ENCODE data around the gene SMAP1.
"Not testable (repeated sequence)": the region's sequence is repeated elsewhere in the genome, so short reads cannot be mapped to it uniquely, and the experiment has no call there.

Gene SMAP1

DNA sequence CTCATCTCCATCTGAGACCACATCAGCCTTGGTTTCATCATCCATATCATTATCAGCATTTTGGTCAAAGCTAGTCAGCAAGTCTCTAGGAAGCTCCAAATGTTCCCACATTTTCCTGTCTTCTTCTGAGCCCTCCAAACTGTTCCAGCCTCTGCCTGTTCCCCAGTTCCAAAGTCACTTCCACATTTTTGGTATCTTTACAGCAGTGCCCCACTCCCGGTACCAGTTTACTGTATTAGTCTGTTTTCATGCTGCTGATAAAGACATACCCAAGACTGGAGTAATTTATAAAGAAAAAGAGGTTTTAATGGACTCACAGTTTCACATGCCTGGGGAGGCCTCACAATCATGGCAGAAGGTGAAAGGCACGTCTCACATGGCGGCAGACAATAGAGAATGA lies 74.8 kb downstream of the SMAP1 start:
- not testable (repeated sequence) for DNase-seq

DNA sequence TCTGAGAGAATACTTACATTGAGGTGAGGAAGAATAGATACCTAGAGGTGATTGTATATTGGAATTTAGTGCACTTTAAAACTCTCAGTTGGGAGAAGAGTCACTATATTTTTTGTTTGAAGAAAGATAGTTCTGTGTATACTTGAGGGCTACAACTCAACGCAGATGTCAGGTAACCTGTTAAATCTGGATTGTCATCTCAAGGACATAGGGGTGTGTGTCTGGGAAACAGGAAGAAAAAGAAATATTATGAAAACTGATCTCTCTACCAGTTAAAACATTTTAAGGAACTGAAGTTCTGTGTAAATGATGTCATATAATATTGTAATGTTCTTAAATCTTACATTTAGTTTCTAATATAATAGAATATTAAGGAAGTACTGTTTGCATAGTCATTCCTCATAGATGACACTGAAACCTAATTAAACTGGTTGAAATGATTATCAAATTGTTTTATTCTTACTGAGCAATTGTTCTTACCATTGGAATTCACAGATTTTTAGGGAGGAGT lies 86.2 kb downstream of the SMAP1 start:
- DNase-seq: no peak

DNA sequence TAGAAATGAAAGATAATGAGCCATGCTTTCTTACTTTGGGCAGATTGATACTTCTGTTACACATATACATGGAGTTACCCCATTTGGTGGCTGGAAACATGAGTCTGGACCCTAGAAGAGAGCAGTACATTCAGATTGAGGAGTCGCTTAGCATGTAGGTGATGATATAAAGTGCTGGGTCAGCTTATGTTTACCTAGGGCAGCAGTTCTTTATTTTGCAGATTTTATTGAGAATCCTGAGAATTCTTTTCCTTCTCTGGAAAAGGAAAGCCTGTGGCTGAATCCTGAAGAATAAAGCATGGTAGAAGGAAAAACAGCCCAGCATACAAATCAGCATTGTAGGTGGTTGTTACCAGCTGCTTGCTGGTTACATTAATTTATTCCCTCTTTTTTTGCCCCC lies 91.2 kb downstream of the SMAP1 start:
- no peak for DNase-seq

DNA sequence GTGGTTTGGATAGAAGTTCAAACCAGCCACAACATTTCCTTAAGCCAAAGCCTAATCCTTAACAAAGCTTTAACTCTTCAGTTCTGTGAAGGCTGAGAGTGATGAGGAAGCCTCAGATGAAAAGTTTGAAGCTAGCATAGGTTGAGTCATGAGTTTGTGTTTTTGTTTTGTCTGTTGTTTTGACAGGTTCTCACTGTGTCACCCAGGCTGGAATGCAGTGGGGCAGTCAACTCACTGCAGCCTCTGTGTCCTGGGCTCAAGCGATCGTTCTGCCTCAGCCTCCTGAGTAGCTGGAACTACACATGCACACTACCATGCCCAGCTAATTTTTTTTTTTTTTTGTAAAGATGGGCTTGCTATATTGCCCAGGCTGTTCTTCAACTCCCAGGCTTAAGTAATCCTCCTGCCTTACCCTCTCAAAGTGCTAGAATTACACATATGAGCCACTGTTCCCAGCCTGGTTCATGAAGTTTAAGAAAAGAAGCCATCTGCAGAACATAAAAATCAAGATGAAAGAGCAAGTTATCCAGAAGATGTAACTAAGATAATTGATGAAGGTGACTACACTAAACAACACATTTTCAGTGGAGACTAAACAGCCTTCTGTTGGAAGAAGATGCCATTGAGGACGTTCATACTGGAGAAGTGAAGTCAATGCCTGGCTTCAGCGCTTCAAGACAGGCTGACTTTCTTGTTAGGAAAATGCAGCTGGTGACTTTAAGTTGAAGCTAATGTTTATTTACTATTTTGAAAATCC lies 96.2 kb downstream of the SMAP1 start:
- no peak for DNase-seq

DNA sequence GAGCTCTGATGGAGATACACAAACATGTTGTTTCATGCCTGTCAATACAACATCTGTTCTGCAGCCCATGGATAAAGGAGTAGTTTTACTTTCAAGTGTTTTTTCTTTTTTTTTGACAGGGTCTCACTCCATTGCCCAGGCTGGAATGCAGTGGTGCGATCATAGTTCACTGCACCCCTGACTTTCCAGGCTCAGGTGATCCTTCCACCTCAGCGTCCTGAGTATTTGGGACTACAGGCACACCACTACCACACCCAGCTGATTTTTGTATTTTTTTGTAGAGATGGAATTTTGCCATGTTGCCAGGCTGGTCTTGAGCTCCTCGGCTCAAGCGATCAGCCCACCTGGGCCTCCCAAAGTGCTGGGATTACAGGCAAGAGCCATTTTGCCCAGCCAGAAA lies 97.0 kb downstream of the SMAP1 start:
- DNase-seq: no peak

DNA sequence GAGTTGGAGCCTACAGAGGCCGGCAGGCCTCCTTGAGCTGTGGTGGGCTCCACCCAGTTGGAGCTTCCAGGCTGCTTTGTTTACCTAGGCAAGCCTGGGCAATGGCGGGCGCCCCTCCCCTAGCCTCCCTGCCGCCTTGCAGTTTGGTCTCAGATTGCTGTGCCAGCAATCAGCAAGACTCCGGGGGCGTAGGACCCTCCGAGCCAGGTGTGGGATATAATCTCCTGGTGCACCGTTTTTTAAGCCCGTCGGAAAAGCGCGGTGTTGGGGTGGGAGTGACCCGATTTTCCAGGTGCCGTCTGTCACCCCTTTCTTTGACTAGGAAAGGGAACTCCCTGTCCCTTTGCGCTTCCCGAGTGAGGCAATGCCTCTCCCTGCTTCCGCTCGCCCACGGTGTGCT lies 103.7 kb downstream of the SMAP1 start:
- not testable (repeated sequence) for DNase-seq

DNA sequence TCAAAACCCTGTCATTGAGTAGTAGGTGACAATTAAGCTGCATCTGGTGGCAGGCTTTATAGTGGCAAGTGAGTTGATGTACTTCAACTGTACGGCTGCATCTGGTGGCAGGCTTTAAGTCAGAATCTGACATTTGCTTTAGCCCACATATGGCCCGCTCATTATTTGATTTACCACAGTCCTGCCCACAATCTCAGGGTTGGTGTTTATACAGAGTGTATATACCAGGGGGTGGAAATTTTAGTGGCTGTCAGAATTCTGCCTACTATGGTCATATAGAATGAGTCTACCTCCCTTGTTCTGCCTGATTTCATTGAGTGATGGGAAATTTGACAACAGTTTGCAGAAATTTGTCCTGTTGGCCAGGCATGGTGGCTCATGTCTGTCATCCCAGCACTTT lies 112.3 kb downstream of the SMAP1 start:
- no peak for DNase-seq

DNA sequence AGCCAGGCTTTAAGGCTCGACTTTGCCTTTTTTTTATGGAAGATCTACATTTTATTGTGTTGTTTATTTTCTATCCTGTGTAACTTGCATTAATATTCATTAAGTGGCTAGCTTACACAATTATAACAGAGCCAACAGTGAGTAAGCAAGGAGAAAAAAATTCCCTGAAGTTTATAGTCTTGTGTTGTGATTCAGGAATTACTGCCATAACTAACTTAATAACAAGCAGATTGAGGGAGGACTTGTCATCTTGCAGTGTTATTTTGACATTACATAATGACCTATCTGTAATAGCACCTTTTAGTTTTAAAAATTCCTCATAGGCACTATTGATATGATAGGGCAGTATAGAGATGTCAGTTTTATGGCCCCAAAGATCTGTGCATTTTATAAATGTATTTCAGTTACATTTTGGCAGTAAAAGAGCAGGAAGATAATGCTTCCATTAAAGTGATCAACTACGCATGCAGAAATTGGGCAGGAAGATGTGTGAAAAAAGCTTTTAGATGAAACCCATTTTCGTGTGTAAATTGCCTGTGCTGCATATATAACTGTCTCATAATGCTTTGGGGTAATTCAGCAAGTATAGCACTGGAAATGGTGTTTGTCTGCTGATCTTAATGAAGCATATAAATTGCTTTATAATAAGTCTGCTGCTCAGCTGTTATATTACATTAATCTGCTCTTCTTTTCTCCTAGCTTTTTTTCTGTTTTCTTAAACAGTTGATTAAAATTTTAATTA lies 123.0 kb downstream of the SMAP1 start:
- DNase-seq: no peak

DNA sequence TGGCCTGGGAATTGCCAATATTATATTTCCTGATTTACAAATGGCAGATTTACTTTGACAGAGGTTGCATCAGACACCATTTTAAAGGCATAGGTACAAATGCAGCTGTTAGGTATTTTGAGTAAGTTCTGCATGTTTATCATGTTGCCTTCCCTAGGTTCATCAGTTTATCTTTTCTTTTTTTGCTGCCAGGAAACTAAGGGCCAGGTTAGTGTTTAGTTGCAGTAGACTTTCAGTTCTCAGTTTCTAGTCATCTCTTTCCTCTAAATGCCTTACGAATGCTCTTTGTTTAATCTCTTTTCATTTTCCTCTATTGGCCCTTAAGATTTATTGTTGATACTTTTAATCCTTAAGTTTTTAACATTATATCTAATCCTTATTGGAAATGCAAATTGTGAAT lies 129.9 kb downstream of the SMAP1 start:
- DNase-seq: no peak

DNA sequence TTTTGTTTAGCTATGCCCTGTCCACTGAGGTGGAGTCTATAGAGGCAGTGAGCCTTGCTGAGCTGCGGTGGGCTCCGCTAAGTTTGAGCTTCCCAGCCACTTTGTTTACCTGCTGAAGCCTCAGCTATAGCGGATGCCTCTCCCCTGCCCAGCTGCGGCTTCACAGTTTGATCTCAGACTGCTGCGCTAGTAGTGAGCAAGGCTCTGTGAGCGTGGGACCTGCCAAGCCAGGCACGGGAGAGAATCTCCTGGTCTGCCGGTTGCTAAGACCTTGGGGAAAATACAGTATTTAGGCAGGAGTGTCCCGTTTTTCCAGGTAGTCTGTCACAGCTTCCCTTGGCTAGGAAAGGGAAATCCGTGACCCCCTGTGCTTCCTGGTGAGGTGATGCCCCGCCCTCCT lies 138.4 kb downstream of the SMAP1 start:
- no peak for DNase-seq

DNA sequence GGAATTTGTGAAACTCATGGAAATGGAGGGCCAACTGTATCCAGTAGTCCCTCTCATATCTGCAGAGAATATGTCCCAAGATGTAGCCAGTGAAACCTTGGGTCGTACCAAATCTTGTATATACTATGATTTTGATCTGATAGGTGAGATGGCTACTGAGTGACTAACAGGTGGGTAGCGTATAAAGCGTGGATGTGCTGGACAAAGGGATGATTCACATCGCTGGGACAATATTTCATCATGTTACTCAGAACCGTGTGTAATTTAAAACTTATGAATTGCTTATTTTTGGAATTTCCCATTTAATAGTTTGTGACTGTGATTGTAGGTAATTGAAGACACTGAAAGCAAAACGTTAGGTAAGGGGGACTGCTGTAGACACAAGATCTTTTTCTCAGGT lies 144.1 kb downstream of the SMAP1 start:
- no peak for DNase-seq

DNA sequence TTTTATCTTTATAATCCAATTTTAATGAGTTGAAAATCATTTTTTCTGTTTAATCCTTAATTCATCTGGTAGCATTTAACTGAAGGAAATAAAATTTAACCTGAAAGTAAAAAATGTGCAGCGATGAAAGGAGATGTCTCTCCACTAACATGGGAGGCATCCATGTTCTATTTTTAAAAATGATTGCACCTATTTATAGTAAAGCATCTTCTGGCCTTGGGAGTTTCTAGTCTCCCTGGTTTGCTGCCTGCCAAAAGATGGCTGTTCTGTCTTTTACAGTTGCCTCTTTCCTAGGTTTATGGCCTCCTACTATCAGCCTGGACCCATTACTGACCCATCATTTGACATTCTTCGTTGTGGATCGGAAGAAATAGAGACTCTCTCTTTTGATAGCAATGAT lies 146.2 kb downstream of the SMAP1 start:
- DNase-seq: no peak

DNA sequence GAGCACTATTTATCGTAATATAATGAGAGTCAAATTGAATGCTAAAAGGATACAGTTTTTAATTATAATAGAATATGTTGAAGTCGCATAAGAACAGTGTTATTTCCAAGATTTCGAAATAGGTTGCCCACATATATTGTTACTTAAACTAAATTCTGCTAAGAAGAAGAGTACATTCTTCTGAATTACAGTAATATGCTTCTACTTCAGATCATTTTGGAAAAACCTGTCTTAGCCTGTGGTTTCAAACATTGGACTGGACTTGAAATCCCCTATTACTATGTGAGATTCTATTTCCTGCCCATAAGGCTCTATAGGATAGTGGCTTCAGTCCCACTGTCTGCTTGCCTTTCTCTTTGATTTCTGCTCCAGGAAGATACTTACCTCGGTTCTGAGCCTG lies 152.0 kb downstream of the SMAP1 start:
- DNase-seq: no peak

DNA sequence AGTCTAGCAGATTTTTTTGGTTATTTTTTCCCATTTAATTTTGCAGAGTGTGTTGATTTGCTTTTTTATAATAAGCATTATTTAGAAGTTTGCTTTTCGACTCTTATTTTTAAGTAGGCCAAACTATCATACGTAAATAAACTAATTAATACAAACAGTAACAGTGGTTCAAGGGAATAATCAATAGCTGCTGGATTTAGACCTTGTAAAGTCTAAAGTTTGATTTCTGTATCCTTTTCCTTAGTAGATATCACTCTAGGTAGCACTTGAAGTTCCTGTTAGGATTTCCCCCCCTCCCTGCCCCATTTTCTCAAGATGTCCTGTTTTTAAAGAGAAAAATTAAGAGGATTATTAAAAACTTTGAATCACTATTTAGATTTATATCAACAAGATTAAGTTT lies 153.1 kb downstream of the SMAP1 start:
- no peak for DNase-seq

DNA sequence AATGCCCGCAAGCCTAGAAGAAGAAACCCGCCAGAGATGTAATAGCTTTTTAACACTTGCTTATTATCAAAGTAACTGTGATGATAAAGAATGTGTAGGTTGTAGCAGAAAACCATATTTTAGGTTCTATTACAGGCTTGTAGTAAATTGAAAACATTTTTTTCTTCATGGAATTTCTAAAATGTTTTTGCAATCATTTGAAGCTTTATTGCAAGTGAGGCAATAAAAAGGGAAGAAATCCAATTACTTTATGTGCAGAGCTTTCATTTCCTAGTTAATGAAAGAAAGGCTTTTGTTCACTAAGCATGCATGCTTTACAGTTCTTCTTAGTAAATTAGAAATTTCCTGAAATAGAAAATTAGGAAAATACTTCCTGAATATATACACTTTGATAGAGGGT lies 154.1 kb downstream of the SMAP1 start:
- no peak for DNase-seq

DNA sequence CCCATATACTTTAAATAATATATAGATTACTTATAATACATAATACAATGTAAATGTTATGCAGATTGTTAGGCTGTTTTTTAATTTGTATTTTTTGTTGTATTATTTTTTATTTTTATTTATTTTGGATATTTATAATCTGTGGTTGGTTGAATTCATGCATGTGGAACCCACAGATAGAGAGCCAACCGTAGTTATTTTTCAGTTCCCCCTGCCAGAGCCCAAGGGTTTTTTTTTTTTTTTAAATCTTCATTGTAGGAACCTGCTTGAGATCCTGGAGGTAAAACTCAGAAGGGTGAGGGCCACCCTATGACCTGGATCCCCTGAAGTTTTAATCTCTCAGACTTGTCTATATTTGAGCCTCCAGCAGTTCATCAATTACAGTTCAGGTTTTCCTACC lies 156.0 kb downstream of the SMAP1 start:
- DNase-seq: no peak

DNA sequence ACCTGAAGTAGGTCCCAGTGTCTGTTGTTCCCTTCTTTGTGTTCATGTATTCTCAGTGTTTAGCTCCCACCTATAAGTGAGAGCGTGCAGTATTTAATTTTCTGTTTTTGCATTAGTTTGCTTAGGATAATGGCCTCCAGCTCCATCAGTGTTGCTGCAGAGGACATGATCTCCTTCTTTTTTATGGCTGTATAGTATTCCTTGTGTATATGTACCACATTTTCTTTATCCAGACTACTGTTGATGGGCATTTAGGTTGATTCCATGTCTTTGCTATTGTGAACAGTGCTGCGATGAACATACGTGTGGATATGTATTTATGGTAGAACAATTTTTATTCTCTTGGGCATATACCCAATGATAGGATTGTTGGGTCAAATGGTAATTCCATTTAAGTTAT lies 163.7 kb downstream of the SMAP1 start:
- DNase-seq: no peak

DNA sequence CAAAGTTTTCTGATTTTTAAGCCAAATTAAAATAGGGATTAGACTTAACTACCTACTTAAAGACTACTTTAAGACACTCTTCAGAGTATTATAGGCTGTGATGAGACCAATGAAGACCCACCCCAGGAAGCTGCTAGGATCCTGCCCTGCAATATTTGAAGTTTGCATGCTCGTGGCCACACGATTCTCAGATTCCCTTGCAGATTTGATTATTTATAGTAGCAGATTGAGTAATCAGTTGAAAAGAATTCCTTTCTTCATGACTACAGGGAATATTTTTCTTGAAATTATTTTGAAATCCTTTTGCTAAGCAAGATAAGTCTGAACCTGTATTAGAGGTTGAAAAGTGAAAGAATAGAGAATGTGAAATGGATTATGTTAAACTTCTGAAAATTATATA lies 166.8 kb downstream of the SMAP1 start:
- DNase-seq: no peak

DNA sequence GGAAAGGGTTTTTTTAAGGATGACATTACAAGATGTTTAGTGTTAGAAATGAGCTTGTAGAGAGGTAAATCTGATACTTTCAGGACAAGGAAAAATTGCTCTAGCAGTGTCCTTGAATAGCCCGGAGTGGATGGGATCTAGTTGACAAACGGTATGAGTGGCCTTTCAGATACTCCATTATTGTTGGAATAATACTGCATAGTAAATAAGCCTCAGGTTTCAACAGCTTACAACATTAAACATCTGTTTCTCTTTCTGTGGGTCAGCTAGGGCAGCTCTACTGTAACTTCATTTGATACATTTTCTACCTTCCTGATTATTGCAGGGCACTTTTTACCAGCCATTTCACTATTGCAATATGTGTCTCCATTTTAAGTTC lies 171.2 kb downstream of the SMAP1 start:
- peak; percentile 27 for DNase-seq

DNA sequence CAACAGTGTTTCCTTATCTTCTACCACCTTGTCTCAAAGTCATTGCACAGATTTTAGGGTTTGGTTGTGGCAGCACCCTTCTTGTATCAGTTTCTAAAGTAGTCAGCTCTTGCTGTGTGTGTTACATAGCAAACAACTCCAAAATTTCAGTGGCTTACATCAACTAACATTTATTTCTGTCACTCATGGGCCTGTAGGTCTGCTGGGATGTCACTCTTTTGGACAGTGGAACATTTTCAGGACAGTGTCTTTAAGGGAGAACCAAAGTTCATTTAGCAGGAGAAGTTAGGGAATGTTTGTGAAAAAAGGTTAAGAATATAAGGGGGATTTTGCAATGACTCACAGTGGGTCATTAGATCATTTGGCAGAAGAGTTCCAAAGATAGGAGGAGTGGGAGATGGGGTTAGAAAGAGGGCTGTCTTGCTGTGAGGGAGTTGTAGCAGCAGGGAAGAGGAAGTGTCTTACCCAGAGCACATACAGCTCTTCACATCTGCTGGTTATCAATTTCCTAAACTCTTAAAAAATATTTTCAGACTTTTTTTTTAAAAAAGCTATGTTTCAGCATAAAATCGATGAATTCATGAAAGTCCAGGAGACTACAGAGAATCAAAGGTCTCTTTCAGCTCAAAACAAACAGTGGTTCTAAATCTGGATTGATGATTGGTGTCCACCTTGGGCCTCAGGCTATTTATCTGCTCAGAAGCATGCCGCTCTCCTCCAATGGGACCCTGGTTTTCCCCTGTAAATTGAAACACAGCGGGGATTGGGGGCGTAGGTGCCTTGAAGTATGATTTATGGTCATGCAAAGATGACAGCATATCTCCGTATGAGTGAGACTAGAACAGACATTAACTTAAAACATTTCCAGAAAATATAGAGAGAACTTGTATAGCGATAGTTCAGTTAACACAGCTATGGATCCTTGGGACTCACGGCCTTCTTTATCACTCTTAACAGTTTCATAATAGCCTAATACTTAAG lies 171.9 kb downstream of the SMAP1 start:
- no peak for DNase-seq

DNA sequence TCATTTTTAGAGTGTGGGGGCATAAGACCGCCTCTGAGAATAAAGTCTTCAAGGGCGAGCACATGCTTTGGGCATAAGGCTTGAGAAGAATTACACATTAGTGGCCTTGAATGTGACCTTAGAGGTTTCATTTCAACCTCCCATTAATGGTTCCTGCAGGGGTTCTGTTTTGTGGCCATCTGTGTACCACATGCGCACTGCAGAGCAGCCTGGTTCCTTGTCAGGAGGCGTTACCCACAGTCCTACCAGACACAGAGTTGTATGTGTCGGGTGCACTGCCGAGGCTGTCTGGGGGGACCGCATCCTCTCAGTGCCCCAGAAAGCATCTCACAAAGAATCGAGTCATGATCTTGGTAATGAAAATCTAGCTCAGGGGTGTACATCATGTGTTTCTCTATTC lies 173.4 kb downstream of the SMAP1 start:
- no peak for DNase-seq

DNA sequence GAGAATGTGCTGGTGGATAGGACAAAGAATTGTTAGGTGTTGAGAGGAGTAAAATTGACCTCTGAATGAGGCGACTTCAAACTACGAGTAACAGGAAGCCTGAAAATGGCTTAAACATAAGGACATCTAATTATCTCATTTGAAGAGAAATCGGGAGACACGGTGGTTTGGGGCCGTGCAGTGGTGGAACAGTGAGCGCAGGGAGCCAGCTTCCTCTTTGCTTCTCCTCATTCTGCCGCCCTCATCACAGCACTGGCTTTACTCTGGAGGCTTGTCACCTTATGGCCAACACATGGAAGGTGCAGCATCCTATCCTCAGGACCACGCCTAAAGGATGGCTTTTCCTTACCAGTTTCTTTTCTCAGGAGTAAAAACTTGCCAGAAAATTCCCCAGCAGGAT lies 174.9 kb downstream of the SMAP1 start:
- DNase-seq: no peak

DNA sequence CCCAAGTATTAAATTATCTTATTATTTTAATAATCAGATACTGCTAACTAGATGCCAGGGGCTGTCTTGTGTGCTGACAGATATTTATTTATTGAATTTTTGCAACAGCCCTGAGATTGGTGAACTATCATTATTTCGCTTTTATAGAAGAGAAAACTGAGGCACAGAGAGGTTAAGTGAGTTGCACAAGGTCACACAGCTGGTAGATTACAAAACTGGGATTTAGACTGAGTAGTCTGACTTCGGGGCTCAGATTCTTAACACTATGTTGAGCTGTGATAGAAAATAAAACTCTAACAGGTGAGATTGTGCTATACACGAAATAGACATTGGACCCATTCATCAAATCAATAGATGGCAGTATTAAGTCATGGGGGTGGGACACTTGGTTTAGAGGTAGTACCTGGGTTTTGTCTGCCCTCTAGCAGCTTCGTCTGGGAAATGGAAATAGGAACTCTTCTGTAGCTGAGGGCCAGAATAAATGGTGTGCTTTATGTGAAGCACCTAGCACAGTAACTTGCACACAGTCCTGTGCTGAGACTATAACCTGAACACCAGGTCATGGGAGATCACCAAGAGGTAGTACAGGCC lies 175.7 kb downstream of the SMAP1 start:
- no peak for DNase-seq
